GM19455 (cell line): ENCODE data around the gene PAX6.

Experiments used
- ATAC-seq: cut with Tn5 transposase; IDR thresholded peaks from one replicate; pipeline ENCODE4 v1.9.1; 2021; ENCODE audit not compliant: unreplicated experiment

The PAX6 gene

GRCh38 chr11:31798554-31799434, 12.3 kb downstream of the PAX6 start:
- no peak for ATAC-seq

GRCh38 chr11:31798057-31798553, 13.0 kb downstream of the PAX6 start:
- no peak for ATAC-seq

GRCh38 chr11:31797190-31798056, 13.7 kb downstream of the PAX6 start:
- no peak for ATAC-seq

- ATAC-seq, result no peak
These were observed 14.5 kb downstream of the PAX6 start for GRCh38 chr11:31796499-31797189.

- ATAC-seq, result no peak
These were observed 15.2 kb downstream of the PAX6 start for GRCh38 chr11:31795706-31796498.

- no peak for ATAC-seq
These were observed 16.6 kb downstream of the PAX6 start for GRCh38 chr11:31794548-31794947.

GRCh38 chr11:31793264-31793663, 17.9 kb downstream of the PAX6 start:
- ATAC-seq, result no peak

- ATAC-seq, result no peak
These were observed 18.7 kb downstream of the PAX6 start for GRCh38 chr11:31792456-31792855.

- ATAC-seq, result no peak
These were observed 19.1 kb downstream of the PAX6 start for GRCh38 chr11:31792036-31792435.

- ATAC-seq, result no peak
These were observed 20.5 kb downstream of the PAX6 start for GRCh38 chr11:31790649-31791048.

GRCh38 chr11:31788085-31788484, 23.0 kb downstream of the PAX6 start:
- ATAC-seq, result no peak

- no peak for ATAC-seq
These were observed 24.0 kb downstream of the PAX6 start for GRCh38 chr11:31786996-31787685.

GRCh38 chr11:31784611-31785010, 26.5 kb downstream of the PAX6 start:
- no peak for ATAC-seq

GRCh38 chr11:31783252-31783651, 27.9 kb downstream of the PAX6 start:
- no peak for ATAC-seq

- no peak for ATAC-seq
These were observed 28.9 kb downstream of the PAX6 start for GRCh38 chr11:31782257-31782656.

- ATAC-seq, result no peak
These were observed 30.6 kb downstream of the PAX6 start for GRCh38 chr11:31780480-31780971.

- ATAC-seq, result no peak
These were observed 31.0 kb downstream of the PAX6 start for GRCh38 chr11:31780078-31780477.

GRCh38 chr11:31779374-31779791, 31.7 kb downstream of the PAX6 start:
- no peak for ATAC-seq

- ATAC-seq, result no peak
These were observed 38.7 kb downstream of the PAX6 start for GRCh38 chr11:31772412-31772811.
